K562 (cell line): Measurements from ENCODE around the gene HNRNPD. TPM values are rescaled to one million over a fixed set of nuclear protein-coding genes. Genes with fewer than 3 reads are reported as not detected.

Experiments
- CTCF ChIP-seq, 3 experiments: IDR thresholded peaks in 2 of 3; conservative IDR thresholded peaks in 1 of 3; 2 replicates each; pipeline ENCODE4 v1.5.1; 2011 to 2012; ENCODE audit warnings: low read length in 3 of 3, mild to moderate bottlenecking in 3 of 3, control low read depth in 2 of 3, improper control_type of control experiment in 1 of 3, inconsistent platforms in 1 of 3, low read depth in 1 of 3, mixed read lengths in 1 of 3, moderate library complexity in 1 of 3; ENCODE audit not compliant: insufficient read depth in 2 of 3
- RAD21 ChIP-seq, 2 experiments: fragments of 250-450 bp in 1 of 2; fragments of 450-650 bp in 1 of 2; sonication (Bioruptor Pico) in 1 of 2; formaldehyde crosslinking in 1 of 2; IDR thresholded peaks in 1 of 2; conservative IDR thresholded peaks in 1 of 2; 2 replicates each; pipeline versions ENCODE4 v1.4.0 to v1.8.0; 2020 to 2022; ENCODE audit warnings: mild to moderate bottlenecking in 2 of 2, moderate library complexity in 1 of 2
- REST ChIP-seq, 2 experiments: fragments of 450-650 bp; formaldehyde crosslinking in 1 of 2; IDR thresholded peaks; 2 replicates each; pipeline versions ENCODE4 v1.4.0 to v1.6.1; 2014 to 2020; ENCODE audit warnings: mild to moderate bottlenecking in 2 of 2, borderline replicate concordance in 1 of 2, low read depth in 1 of 2
- SMARCE1 ChIP-seq: fragments of 450-650 bp; IDR thresholded peaks from 2 replicates; pipeline ENCODE4 v1.7.1; 2016; ENCODE audit warnings: mild to moderate bottlenecking
- polyA plus RNA-seq, 8 experiments: library from polyadenylated mRNA; depleted of rRNA in 4 of 8; stranded (reverse) in 5 of 8; unstranded in 3 of 8; fragments of >200 nt; fragmentation: Nextera tagmentation in 2 of 8; fragmentation: Illumina TruSeq in 1 of 8; extraction: Ambion mirVana in 2 of 8; extraction: Trizol in 1 of 8; gene quantifications; 2 replicates each; pipeline versions ENCODE4 v1.2.1 to v1.2.3, GENCODE V29; 2011 to 2014; ENCODE audit warnings: inconsistent platforms in 1 of 8, missing spikeins in 1 of 8
- total RNA-seq, 7 experiments: library from RNA; depleted of rRNA in 6 of 7; stranded (reverse); fragments of >200 nt in 6 of 7; fragmentation: Illumina TruSeq in 2 of 7; extraction: Trizol in 2 of 7; gene quantifications; 2 replicates each; pipeline versions ENCODE4 v1.2.1 to v1.2.3, GENCODE V29; 2011 to 2021; ENCODE audit warnings: low replicate concordance in 1 of 7

Gene HNRNPD
- total and polyA plus RNA-seq, 9 of the 15 experiments (the other 6 are each of a cell fraction or from before 2014, with no cell fraction given), result 92.4 to 955 (median 160) TPM

- TF ChIP-seq CTCF (IDR thresholded peaks at IDR 0.05 in 2 of 3, conservative IDR thresholded peaks at IDR 0.05 in 1 of 3; ENCODE audit: insufficient read depth in 2 of 3, low read depth in 1 of 3, low read length in 3 of 3) (peak in 2 of 3 experiments; percentile 66 to 67; a peak in 5 of 6 replicates), SMARCE1 (peak; percentile 34; the same call in 1 of the 2 replicates), RAD21 (CRISPR knock-in tag; conservative IDR thresholded peaks at IDR 0.05 in 1 of 2, IDR thresholded peaks at IDR 0.05 in 1 of 2) (peak; percentile 35 to 55), REST (IDR thresholded peaks at IDR 0.05; ENCODE audit: borderline replicate concordance) (no peak), REST (CRISPR knock-in tag; IDR thresholded peaks at IDR 0.05; ENCODE audit: low read depth) (no peak)
These were observed 13.3 kb downstream of the HNRNPD start (continued) for GRCh38 chr4:82360298-82361177.
